ENCODE data around the gene VPS33B. TPM values are rescaled to one million over a fixed set of nuclear protein-coding genes. Genes with fewer than 3 reads are reported as not detected.
A peak's percentile ranks its signal among the peaks of the same experiment; 100 is the strongest.

The VPS33B gene
- total and polyA plus RNA-seq, 4 experiments from 2014 or later, result 4.7 to 27.8 (median 19.1) TPM

DNA sequence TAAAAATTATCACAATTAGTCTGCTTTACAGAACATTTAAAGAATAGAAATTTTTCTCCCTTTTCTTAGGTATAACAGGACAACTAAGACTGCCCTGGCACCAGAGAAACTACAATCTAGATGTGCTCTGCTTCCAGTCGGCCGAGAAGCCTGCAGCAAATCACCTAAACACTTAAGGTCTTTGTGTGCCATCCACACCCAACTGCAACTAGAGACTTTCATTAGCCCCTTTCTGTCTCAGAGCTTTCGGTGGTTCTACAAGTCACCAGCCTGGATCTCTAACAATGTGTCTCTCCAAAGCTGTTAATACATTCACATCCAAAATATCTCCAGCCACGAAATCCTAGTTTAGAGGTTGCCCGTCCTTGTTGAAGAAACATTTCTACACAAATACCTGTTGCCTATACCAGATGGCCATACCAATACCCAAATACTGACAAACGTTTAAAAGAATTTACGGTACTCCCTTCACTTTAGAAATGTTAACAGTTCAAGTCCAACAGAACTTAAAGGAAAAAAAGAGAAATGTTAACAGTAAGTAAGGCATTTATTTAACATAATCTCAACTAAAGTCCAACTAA lies 34.7 kb downstream of the VPS33B start:
- ChIA-PET CTCF (ENCODE audit: partially characterized antibody) (interaction anchor here (1.0 to 3.4 kb wide), 5 partner anchors 17 to 102 kb away, joined by 3 to 16 read pairs (median 4); partner anchors contain the start of gene RCCD1), POLR2A (ENCODE audit: partially characterized antibody) (interaction anchor here (1.4 kb wide), 1 partner anchor 9 kb away, joined by 3 read pairs; no protein-coding TSS in a partner anchor)
- peak overlapping the region in 2 of 8 donors; percentile 6 to 17 for H3K4me3 Mint-ChIP-seq
- peak overlapping the region in 3 of 7 donors; percentile 14 to 70 (median 19) for H3K27ac Mint-ChIP-seq
- Histone ChIP-seq H3K4me1 (ENCODE audit: insufficient read depth, low read length) (peaks cover 17% of the 10 kb centered on the region), H3K36me3 (ENCODE audit: insufficient read depth, low read length) (no peaks in the 10 kb centered on the region), H3K4me3 (ENCODE audit: low read length in 2 of 2) (no peak overlapping the region), H3K27me3 (ENCODE audit: insufficient read depth, low read length) (no peaks in the 10 kb centered on the region), H3K9me3 (ENCODE audit: control insufficient read depth in 1 of 2, low read length in 2 of 2) (no peaks in the 10 kb centered on the region), H3K27ac (ENCODE audit: low read depth, low read length) (no peak overlapping the region)
- no peaks in the 10 kb centered on the region for H3K36me3 Mint-ChIP-seq
- H3K9me3 Mint-ChIP-seq, result no peaks in the 10 kb centered on the region
- no peak for DNase-seq
- peaks cover 15 to 34% (median 25%) of the 10 kb centered on the region in 4 donors for H3K4me1 Mint-ChIP-seq
- H3K27me3 Mint-ChIP-seq, result no peaks in the 10 kb centered on the region
- intact Hi-C loops (cut with micrococcal nuclease), result no loop called here

DNA sequence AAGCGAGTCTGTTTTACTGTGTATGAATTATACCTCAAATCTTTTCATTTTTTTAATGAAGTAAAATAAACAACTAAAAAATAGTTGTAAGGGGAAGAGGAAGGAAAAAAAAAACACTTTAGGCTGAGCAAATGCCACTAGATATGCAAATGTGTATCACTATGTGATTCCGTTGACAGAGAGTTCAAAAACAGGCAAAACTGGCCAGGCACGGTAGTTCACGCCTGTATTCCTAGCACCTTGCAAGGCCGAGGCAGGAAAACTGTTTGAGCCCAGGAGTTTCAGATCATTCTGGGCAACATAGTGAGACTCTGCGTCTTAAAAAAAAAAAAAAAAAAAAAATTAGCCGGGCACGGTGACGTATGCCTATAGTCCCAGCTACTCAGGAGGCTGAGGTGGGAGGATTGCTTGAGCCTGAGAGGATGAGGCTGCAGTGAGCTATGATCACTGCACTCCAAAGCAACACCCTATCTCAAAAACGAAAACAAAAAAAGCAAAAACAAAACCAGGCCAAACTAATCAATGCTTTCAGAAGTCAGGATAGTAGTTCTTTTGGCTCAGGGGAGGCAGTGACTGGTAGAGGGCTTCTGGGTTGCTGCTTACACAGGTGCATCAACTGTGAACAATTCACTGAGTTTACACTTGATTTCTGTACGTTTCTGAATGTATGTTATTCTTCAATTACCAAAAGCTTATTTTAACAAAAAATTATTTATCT lies 35.4 kb downstream of the VPS33B start:
- Histone ChIP-seq H3K27me3 (ENCODE audit: insufficient read depth, low read length) (no peaks in the 10 kb centered on the region), H3K9me3 (ENCODE audit: control insufficient read depth in 1 of 2, low read length in 2 of 2) (no peaks in the 10 kb centered on the region), H3K4me1 (ENCODE audit: insufficient read depth, low read length) (peaks cover 17% of the 10 kb centered on the region), H3K36me3 (ENCODE audit: insufficient read depth, low read length) (no peaks in the 10 kb centered on the region), H3K4me3 (ENCODE audit: low read length in 2 of 2) (no peak overlapping the region), H3K27ac (ENCODE audit: low read depth, low read length) (no peak overlapping the region)
- POLR2A ChIA-PET (ENCODE audit: partially characterized antibody), result interaction anchor here (1.4 kb wide), 1 partner anchor 10 kb away, joined by 3 read pairs; no protein-coding TSS in a partner anchor
- no peaks in the 10 kb centered on the region for H3K9me3 Mint-ChIP-seq
- intact Hi-C loops (cut with micrococcal nuclease), result no loop called here
- H3K4me1 Mint-ChIP-seq, result peaks cover 15 to 34% (median 25%) of the 10 kb centered on the region in 4 donors
- CTCF ChIA-PET (ENCODE audit: partially characterized antibody), result interaction anchor here (0.9 to 3.4 kb wide), 5 partner anchors 16 to 101 kb away, joined by 3 to 16 read pairs (median 4); partner anchors contain the start of gene RCCD1
- no peak for DNase-seq
- H3K36me3 Mint-ChIP-seq, result peaks cover 0 to 2% of the 10 kb centered on the region in 2 donors
- peak overlapping the region in 1 of 8 donors; percentile 36 for H3K4me3 Mint-ChIP-seq
- peak overlapping the region in 2 of 7 donors; percentile 13 to 50 for H3K27ac Mint-ChIP-seq
- H3K27me3 Mint-ChIP-seq, result no peaks in the 10 kb centered on the region

DNA sequence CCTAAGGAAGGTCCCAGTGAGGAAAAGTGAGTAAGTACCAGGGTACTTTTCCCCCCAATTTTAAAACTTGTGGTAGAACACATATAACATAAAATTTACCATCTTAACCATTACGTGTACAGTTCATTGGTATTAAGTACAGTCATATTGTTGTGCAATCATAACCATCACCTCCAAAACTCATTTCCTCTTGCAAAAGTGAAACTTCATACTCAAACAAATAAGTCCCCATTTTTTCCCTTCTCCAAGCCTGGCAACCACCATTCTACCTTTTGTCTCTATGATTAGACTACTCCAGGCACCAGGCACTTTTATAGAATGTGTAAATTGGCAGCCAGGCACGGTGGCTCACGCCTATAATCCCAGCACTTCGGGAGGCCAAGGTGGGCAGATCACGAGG lies 40.3 kb downstream of the VPS33B start:
- ChIA-PET CTCF (ENCODE audit: partially characterized antibody) (interaction anchor here (1.5 kb wide), 1 partner anchor 26 kb away, joined by 3 read pairs; no protein-coding TSS in a partner anchor), POLR2A (ENCODE audit: partially characterized antibody) (no interaction called here)
- H3K27ac Mint-ChIP-seq, result peak overlapping the region in 1 of 7 donors; percentile 29

DNA sequence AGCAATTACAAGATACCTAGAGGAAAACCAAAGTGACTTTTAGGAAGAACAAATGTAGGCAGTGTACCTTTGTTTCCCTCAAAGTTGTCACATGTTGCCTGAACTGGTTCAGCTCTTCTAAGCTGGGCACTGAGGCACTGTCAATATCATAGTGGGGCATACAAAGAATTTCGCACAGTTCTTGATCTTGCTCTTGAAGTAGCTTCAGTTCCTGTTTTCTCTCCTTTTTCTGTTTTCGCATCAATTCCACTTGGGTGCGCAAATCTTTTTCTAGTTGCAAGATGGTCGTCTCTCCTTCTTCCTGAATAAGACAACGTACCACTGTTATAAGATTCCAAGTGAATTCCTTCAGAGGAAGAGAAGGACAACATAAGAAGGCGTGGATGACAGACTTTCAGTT lies 40.7 kb downstream of the VPS33B start:
- ChIA-PET CTCF (ENCODE audit: partially characterized antibody) (interaction anchor here (0.9 to 1.5 kb wide), 2 partner anchors 26 to 51 kb away, joined by 3 read pairs; no protein-coding TSS in a partner anchor), POLR2A (ENCODE audit: partially characterized antibody) (no interaction called here)
- peaks cover 0 to 15% (median 6%) of the 10 kb centered on the region in 4 donors for H3K4me1 Mint-ChIP-seq

More for the DNA sequence above, 40.3 kb downstream of the VPS33B start:
- no peak overlapping the region for H3K4me3 ChIP-seq (ENCODE audit: low read length in 2 of 2)
- no peak for DNase-seq
- H3K27me3 ChIP-seq (ENCODE audit: insufficient read depth, low read length), result no peaks in the 10 kb centered on the region
- no peak overlapping the region for H3K4me3 Mint-ChIP-seq
- H3K27me3 Mint-ChIP-seq, result no peaks in the 10 kb centered on the region
- no peak overlapping the region for H3K27ac ChIP-seq (ENCODE audit: low read depth, low read length)
- H3K9me3 Mint-ChIP-seq, result no peaks in the 10 kb centered on the region
- peaks cover 0 to 8% of the 10 kb centered on the region in 2 donors for H3K36me3 Mint-ChIP-seq
- peaks cover 5% of the 10 kb centered on the region for H3K36me3 ChIP-seq (ENCODE audit: insufficient read depth, low read length)
- peaks cover 1 to 15% (median 8%) of the 10 kb centered on the region in 4 donors for H3K4me1 Mint-ChIP-seq
- intact Hi-C loops (cut with micrococcal nuclease), result no loop called here
- H3K4me1 ChIP-seq (ENCODE audit: insufficient read depth, low read length), result no peaks in the 10 kb centered on the region
- H3K9me3 ChIP-seq (ENCODE audit: control insufficient read depth in 1 of 2, low read length in 2 of 2), result no peaks in the 10 kb centered on the region

DNA sequence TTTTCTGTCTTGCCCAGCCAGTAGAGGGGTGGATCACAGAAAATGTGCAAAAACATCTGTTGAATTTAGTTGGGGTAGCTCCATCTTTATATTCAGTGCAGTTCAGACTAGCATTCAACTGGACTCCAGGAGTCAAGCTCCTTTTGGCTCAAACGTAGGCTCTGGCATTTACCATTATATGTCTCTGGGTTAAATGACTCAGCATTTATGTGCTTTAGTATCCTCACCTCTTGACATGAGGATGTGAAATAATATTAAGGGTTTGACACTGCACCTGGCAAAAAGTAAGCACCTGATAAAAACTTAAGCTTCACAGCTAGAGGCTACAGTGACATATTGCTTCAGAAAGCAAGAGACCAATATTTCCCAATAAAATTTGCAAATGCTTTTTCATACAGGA lies 42.8 kb downstream of the VPS33B start:
- no peak overlapping the region for H3K4me3 ChIP-seq (ENCODE audit: low read length in 2 of 2)
- no peak for DNase-seq
- no peaks in the 10 kb centered on the region for H3K27me3 Mint-ChIP-seq
- H3K4me1 ChIP-seq (ENCODE audit: insufficient read depth, low read length), result no peaks in the 10 kb centered on the region
- no peaks in the 10 kb centered on the region for H3K9me3 ChIP-seq (ENCODE audit: control insufficient read depth in 1 of 2, low read length in 2 of 2)
- H3K9me3 Mint-ChIP-seq, result no peaks in the 10 kb centered on the region
- no peak overlapping the region for H3K4me3 Mint-ChIP-seq
- ChIA-PET POLR2A (ENCODE audit: partially characterized antibody) (no interaction called here), CTCF (ENCODE audit: partially characterized antibody) (interaction anchor here (1.3 kb wide), 1 partner anchor 70 kb away, joined by 3 read pairs; no protein-coding TSS in a partner anchor)
- no peak overlapping the region for H3K27ac ChIP-seq (ENCODE audit: low read depth, low read length)
- peaks cover 1 to 10% of the 10 kb centered on the region in 2 donors for H3K36me3 Mint-ChIP-seq
- peaks cover 0 to 11% (median 6%) of the 10 kb centered on the region in 4 donors for H3K4me1 Mint-ChIP-seq
- H3K27ac Mint-ChIP-seq, result no peak overlapping the region
- intact Hi-C loops (cut with micrococcal nuclease), result no loop called here
- no peaks in the 10 kb centered on the region for H3K27me3 ChIP-seq (ENCODE audit: insufficient read depth, low read length)
- peaks cover 5% of the 10 kb centered on the region for H3K36me3 ChIP-seq (ENCODE audit: insufficient read depth, low read length)

More for the DNA sequence above, 40.7 kb downstream of the VPS33B start:
- H3K27me3 ChIP-seq (ENCODE audit: insufficient read depth, low read length), result no peaks in the 10 kb centered on the region
- H3K9me3 ChIP-seq (ENCODE audit: control insufficient read depth in 1 of 2, low read length in 2 of 2), result no peaks in the 10 kb centered on the region
- H3K36me3 ChIP-seq (ENCODE audit: insufficient read depth, low read length), result peaks cover 5% of the 10 kb centered on the region
- H3K4me3 Mint-ChIP-seq, result no peak overlapping the region
- H3K9me3 Mint-ChIP-seq, result no peaks in the 10 kb centered on the region
- H3K27ac ChIP-seq (ENCODE audit: low read depth, low read length), result no peak overlapping the region
- peaks cover 0 to 8% of the 10 kb centered on the region in 2 donors for H3K36me3 Mint-ChIP-seq
- no peaks in the 10 kb centered on the region for H3K27me3 Mint-ChIP-seq
- no peak for DNase-seq
- no peak overlapping the region for H3K4me3 ChIP-seq (ENCODE audit: low read length in 2 of 2)
- peak overlapping the region in 1 of 7 donors; percentile 15 for H3K27ac Mint-ChIP-seq
- intact Hi-C loops (cut with micrococcal nuclease), result no loop called here
- H3K4me1 ChIP-seq (ENCODE audit: insufficient read depth, low read length), result no peaks in the 10 kb centered on the region

DNA sequence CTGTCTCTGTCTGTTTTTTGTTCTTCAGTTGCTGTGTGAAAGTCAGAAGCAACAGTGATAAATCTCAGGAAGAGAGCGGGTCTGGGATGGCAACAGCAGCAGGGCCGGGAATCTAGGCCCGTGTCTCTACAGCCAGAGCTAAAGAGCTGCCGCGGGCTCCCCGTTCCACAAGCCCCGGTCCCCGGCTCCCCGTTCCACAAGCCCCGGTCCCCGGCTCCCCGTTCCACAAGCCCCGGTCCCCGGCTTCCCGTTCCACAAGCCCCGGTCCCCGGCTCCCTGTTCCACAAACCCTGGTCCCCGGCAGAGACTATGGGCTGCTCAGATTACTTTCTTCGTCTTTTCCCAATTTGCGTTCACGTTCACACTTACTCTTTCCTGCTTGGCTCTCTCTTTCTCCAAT lies 48.2 kb downstream of the VPS33B start:
- Mint-ChIP-seq H3K27me3 (no peaks in the 10 kb centered on the region), H3K4me3 (no peak overlapping the region), H3K36me3 (peaks cover 9 to 10% of the 10 kb centered on the region in 2 donors), H3K27ac (peak overlapping the region in 1 of 7 donors; percentile 65), H3K4me1 (no peaks in the 10 kb centered on the region), H3K9me3 (no peaks in the 10 kb centered on the region)
- ChIA-PET CTCF (ENCODE audit: partially characterized antibody) (no interaction called here), POLR2A (ENCODE audit: partially characterized antibody) (no interaction called here)
- Histone ChIP-seq H3K4me3 (ENCODE audit: low read length in 2 of 2) (no peak overlapping the region), H3K4me1 (ENCODE audit: insufficient read depth, low read length) (no peaks in the 10 kb centered on the region), H3K9me3 (ENCODE audit: control insufficient read depth in 1 of 2, low read length in 2 of 2) (no peaks in the 10 kb centered on the region), H3K27ac (ENCODE audit: low read depth, low read length) (no peak overlapping the region), H3K27me3 (ENCODE audit: insufficient read depth, low read length) (no peaks in the 10 kb centered on the region), H3K36me3 (ENCODE audit: insufficient read depth, low read length) (peaks cover 5% of the 10 kb centered on the region)
- intact Hi-C loops (cut with micrococcal nuclease), result no loop called here
- DNase-seq, result no peak

DNA sequence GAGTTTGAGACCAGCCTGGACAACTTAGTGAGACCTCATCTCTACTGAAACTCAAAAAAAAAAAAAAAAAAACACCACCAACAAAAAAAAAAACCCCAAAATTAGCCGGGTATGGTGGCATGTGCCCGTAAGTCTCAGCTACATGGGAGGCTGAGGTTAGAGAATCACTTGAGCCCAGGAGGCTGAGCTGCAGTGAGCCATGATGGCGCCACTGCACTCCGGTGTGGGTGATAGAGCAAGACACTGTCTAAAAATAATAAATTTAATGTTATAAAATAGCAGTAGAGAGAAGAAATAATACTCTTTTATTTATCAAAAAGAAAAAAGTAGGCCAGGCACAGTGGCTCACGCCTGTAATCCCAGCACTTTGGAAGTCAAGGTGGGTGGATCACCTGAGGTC lies 50.3 kb downstream of the VPS33B start:
- no peaks in the 10 kb centered on the region for H3K36me3 ChIP-seq (ENCODE audit: insufficient read depth, low read length)
- H3K27ac ChIP-seq (ENCODE audit: low read depth, low read length), result no peak overlapping the region
- no peaks in the 10 kb centered on the region for H3K9me3 Mint-ChIP-seq
- intact Hi-C loops (cut with micrococcal nuclease), result no loop called here
- H3K36me3 Mint-ChIP-seq, result peaks cover 9 to 12% of the 10 kb centered on the region in 2 donors
- no peak for DNase-seq
- H3K27me3 Mint-ChIP-seq, result no peaks in the 10 kb centered on the region
- no peaks in the 10 kb centered on the region for H3K4me1 ChIP-seq (ENCODE audit: insufficient read depth, low read length)
- H3K9me3 ChIP-seq (ENCODE audit: control insufficient read depth in 1 of 2, low read length in 2 of 2), result no peaks in the 10 kb centered on the region
- POLR2A ChIA-PET (ENCODE audit: partially characterized antibody), result interaction anchor here (0.6 kb wide), 1 partner anchor 64 kb away, joined by 5 read pairs; no protein-coding TSS in a partner anchor
- no peaks in the 10 kb centered on the region for H3K4me1 Mint-ChIP-seq
- H3K27ac Mint-ChIP-seq, result no peak overlapping the region
- CTCF ChIA-PET (ENCODE audit: partially characterized antibody), result no interaction called here
- no peak overlapping the region for H3K4me3 Mint-ChIP-seq
- H3K4me3 ChIP-seq (ENCODE audit: low read length in 2 of 2), result no peak overlapping the region
- no peaks in the 10 kb centered on the region for H3K27me3 ChIP-seq (ENCODE audit: insufficient read depth, low read length)

Measured in CD4-positive, alpha-beta memory T cell (primary cell).